Naive B cell (primary cell): ENCODE data around the gene DLL4. TPM values are rescaled to one million over a fixed set of nuclear protein-coding genes. Genes with fewer than 3 reads are reported as not detected.

Experiments used
- ATAC-seq, 2 donors: fragments of 150-1000 bp; cut with Tn5 transposase; 2 replicates each; pipeline ENCODE4 v1.10.0; 2021; ENCODE audit warnings: low read depth in 2 of 2, mild to moderate bottlenecking in 2 of 2, moderate library complexity in 2 of 2
- DNase-seq: peaks from one replicate; pipeline ENCODE4 v3.0.0; 2022
- H3K27ac Mint-ChIP-seq, 6 donors: one replicate each; pipeline ENCODE4 v1.8.0; 2020 to 2022; ENCODE audit warnings: mild to moderate bottlenecking in 6 of 6, mixed read lengths in 6 of 6, moderate library complexity in 5 of 6, inconsistent platforms in 2 of 6
- H3K27me3 Mint-ChIP-seq, 3 donors: one replicate each; pipeline ENCODE4 v1.8.0; 2021 to 2022; ENCODE audit warnings: mixed read lengths in 3 of 3, mild to moderate bottlenecking in 1 of 3
- H3K36me3 Mint-ChIP-seq, 2 donors: one replicate each; pipeline ENCODE4 v1.8.0; 2020 to 2022; ENCODE audit warnings: mixed read lengths in 2 of 2, inconsistent platforms in 1 of 2, mild to moderate bottlenecking in 1 of 2
- H3K4me1 Mint-ChIP-seq, 3 donors: one replicate each; pipeline ENCODE4 v1.8.0; 2020 to 2022; ENCODE audit warnings: mixed read lengths in 3 of 3, inconsistent platforms in 1 of 3, mild to moderate bottlenecking in 1 of 3, moderate library complexity in 1 of 3
- H3K4me3 Mint-ChIP-seq, 8 donors: one replicate each; pipeline ENCODE4 v1.8.0; 2020 to 2022; ENCODE audit warnings: mild to moderate bottlenecking in 8 of 8, mixed read lengths in 8 of 8, moderate library complexity in 8 of 8, inconsistent platforms in 2 of 8
- H3K9me3 Mint-ChIP-seq, 7 donors: one replicate each; pipeline ENCODE4 v1.8.0; 2020 to 2022; ENCODE audit warnings: mixed read lengths in 7 of 7, mild to moderate bottlenecking in 5 of 7, inconsistent platforms in 2 of 7, moderate library complexity in 1 of 7
- polyA plus RNA-seq, 6 donors: library from polyadenylated mRNA; unstranded; fragments of 300-500 nt; fragmentation: Illumina TruSeq; gene quantifications; one replicate each; pipeline ENCODE4 v1.2.3, GENCODE V29; 2021; ENCODE audit warnings: low read depth in 6 of 6

The DLL4 gene
- polyA plus RNA-seq, 6 donors from 2014 or later, result not detected

DNA sequence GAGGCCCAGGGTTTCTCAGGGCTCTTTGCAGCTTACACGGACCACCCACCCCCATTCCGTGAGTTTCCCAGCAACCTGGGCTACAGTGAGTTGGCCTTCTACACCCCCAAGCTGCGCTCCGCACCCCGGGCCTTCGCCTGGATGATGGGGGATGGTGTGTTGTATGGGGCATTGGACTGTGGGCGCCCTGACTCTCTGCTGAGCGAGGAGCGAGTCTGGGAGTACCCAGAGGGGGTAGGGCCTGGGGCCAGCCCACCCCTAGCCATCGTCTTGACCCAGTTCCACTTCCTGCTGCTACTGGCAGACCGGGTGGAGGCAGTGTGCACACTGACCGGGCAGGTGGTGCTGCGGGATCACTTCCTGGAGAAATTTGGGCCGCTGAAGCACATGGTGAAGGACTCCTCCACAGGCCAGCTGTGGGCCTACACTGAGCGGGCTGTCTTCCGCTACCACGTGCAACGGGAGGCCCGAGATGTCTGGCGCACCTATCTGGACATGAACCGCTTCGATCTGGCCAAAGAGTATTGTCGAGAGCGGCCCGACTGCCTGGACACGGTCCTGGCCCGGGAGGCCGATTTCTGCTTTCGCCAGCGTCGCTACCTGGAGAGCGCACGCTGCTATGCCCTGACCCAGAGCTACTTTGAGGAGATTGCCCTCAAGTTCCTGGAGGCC, 29.5 kb upstream of the DLL4 start:
- peak overlapping the region in 1 of 6 donors; percentile 54 for H3K27ac Mint-ChIP-seq
- no peak for ATAC-seq
- peaks cover 41 to 48% (median 41%) of the 10 kb centered on the region in 3 donors for H3K4me1 Mint-ChIP-seq
- H3K36me3 Mint-ChIP-seq, result peaks cover 0 to 3% of the 10 kb centered on the region in 2 donors
- H3K9me3 Mint-ChIP-seq, result no peaks in the 10 kb centered on the region
- DNase-seq, result no peak
- no peak overlapping the region for H3K4me3 Mint-ChIP-seq
- H3K27me3 Mint-ChIP-seq, result no peaks in the 10 kb centered on the region

DNA sequence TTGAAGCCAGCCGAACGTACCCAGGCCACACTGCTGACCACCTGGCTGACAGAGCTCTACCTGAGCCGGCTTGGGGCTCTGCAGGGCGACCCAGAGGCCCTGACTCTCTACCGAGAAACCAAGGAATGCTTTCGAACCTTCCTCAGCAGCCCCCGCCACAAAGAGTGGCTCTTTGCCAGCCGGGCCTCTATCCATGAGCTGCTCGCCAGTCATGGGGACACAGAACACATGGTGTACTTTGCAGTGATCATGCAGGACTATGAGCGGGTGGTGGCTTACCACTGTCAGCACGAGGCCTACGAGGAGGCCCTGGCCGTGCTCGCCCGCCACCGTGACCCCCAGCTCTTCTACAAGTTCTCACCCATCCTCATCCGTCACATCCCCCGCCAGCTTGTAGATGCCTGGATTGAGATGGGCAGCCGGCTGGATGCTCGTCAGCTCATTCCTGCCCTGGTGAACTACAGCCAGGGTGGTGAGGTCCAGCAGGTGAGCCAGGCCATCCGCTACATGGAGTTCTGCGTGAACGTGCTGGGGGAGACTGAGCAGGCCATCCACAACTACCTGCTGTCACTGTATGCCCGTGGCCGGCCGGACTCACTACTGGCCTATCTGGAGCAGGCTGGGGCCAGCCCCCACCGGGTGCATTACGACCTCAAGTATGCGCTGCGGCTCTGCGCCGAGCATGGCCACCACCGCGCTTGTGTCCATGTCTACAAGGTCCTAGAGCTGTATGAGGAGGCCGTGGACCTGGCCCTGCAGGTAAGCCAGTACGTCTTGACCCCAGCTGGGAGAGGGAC, 28.7 kb upstream of the DLL4 start:
- H3K27ac Mint-ChIP-seq, result peak overlapping the region in 3 of 6 donors; percentile 75 to 92 (median 91)
- H3K9me3 Mint-ChIP-seq, result no peaks in the 10 kb centered on the region
- DNase-seq, result no peak
- peaks cover 0 to 3% of the 10 kb centered on the region in 2 donors for H3K36me3 Mint-ChIP-seq
- no peaks in the 10 kb centered on the region for H3K27me3 Mint-ChIP-seq
- peaks cover 38 to 49% (median 39%) of the 10 kb centered on the region in 3 donors for H3K4me1 Mint-ChIP-seq
- ATAC-seq, result no peak
- H3K4me3 Mint-ChIP-seq, result peak overlapping the region in 1 of 8 donors; percentile 54

DNA sequence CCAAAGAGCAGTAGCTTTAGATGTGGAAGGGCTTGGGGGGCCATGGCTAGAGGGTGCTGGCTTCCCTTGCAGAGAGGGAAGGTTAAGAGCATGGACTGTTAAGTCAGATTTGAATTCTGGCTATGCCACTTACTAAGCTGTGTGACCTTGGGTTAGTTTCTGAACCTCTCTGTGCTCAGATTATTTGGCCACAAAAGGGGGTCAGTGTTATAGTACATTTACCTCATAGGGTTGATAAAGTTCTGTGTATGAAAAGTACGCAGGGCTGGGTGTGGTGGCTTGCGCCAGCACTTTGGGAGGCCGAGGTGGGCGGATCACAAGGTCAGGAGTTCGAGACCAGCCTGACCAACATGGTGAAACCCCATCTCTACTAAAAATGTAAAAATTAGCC, 28.1 kb upstream of the DLL4 start:
- no peak for ATAC-seq
- Mint-ChIP-seq H3K27me3 (no peaks in the 10 kb centered on the region), H3K27ac (peak overlapping the region in 4 of 6 donors; percentile 75 to 92 (median 86)), H3K36me3 (peaks cover 0 to 3% of the 10 kb centered on the region in 2 donors), H3K4me3 (no peak overlapping the region), H3K4me1 (peaks cover 40 to 49% (median 44%) of the 10 kb centered on the region in 3 donors), H3K9me3 (no peaks in the 10 kb centered on the region)
- DNase-seq, result no peak

DNA sequence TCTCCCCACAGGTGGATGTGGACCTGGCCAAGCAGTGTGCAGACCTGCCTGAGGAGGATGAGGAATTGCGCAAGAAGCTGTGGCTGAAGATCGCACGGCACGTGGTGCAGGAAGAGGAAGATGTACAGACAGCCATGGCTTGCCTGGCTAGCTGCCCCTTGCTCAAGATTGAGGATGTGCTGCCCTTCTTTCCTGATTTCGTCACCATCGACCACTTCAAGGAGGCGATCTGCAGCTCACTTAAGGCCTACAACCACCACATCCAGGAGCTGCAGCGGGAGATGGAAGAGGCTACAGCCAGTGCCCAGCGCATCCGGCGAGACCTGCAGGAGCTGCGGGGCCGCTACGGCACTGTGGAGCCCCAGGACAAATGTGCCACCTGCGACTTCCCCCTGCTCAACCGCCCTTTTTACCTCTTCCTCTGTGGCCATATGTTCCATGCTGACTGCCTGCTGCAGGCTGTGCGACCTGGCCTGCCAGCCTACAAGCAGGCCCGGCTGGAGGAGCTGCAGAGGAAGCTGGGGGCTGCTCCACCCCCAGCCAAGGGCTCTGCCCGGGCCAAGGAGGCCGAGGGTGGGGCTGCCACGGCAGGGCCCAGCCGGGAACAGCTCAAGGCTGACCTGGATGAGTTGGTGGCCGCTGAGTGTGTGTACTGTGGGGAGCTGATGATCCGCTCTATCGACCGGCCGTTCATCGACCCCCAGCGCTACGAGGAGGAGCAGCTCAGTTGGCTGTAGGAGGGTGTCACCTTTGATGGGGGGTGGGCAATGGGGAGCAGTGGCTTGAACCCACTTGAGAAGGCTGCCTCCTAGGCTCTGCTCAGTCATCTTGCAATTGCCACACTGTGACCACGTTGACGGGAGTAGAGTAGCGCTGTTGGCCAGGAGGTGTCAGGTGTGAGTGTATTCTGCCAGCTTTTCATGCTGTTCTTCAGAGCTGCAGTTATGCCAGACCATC, 26.3 kb upstream of the DLL4 start:
- no peak for ATAC-seq
- Mint-ChIP-seq H3K4me3 (peak overlapping the region in 7 of 8 donors; percentile 21 to 86 (median 59)), H3K36me3 (peaks cover 0 to 3% of the 10 kb centered on the region in 2 donors), H3K27me3 (no peaks in the 10 kb centered on the region), H3K9me3 (no peaks in the 10 kb centered on the region), H3K27ac (peak overlapping the region in 4 of 6 donors; percentile 51 to 96 (median 85)), H3K4me1 (peaks cover 41 to 58% (median 54%) of the 10 kb centered on the region in 3 donors)
- peak; percentile 43 for DNase-seq

DNA sequence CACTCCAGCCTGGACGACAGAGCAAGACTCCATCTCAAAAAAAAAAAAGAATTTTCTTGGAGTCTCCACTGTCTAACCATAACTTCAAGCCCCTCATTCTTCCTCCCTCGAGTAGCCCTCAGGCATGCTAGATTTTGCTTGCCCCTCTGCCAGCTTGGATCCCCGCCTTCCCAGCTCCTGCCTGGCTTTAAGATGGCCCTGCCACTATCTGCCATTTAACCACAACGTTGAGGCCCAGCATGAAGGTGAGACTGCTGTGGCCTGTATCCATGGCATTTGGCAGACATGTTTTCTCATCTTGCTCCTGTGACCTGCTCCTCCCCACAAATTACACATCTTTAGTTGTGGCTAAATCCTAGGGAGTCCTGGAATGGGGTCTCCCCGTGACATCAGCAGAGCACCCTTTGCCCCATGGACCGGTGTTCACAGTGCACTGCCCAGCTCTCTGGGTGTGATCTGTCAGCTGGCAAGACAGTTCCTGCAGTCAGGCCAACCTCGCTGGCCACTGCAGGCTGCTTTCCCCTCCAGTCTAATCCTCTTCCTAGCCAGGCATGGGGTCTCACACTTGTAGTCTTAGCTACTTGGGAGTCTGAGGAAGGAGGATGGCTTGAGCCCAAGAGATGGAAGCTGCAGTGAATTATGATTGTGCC, 24.5 kb upstream of the DLL4 start:
- DNase-seq, result no peak
- H3K27ac Mint-ChIP-seq, result peak overlapping the region in 5 of 6 donors; percentile 41 to 96 (median 96)
- H3K9me3 Mint-ChIP-seq, result no peaks in the 10 kb centered on the region
- no peak for ATAC-seq
- peaks cover 41 to 63% (median 57%) of the 10 kb centered on the region in 3 donors for H3K4me1 Mint-ChIP-seq
- H3K4me3 Mint-ChIP-seq, result peak overlapping the region in 3 of 8 donors; percentile 30 to 86 (median 34)
- peaks cover 0 to 3% of the 10 kb centered on the region in 2 donors for H3K36me3 Mint-ChIP-seq
- no peaks in the 10 kb centered on the region for H3K27me3 Mint-ChIP-seq

DNA sequence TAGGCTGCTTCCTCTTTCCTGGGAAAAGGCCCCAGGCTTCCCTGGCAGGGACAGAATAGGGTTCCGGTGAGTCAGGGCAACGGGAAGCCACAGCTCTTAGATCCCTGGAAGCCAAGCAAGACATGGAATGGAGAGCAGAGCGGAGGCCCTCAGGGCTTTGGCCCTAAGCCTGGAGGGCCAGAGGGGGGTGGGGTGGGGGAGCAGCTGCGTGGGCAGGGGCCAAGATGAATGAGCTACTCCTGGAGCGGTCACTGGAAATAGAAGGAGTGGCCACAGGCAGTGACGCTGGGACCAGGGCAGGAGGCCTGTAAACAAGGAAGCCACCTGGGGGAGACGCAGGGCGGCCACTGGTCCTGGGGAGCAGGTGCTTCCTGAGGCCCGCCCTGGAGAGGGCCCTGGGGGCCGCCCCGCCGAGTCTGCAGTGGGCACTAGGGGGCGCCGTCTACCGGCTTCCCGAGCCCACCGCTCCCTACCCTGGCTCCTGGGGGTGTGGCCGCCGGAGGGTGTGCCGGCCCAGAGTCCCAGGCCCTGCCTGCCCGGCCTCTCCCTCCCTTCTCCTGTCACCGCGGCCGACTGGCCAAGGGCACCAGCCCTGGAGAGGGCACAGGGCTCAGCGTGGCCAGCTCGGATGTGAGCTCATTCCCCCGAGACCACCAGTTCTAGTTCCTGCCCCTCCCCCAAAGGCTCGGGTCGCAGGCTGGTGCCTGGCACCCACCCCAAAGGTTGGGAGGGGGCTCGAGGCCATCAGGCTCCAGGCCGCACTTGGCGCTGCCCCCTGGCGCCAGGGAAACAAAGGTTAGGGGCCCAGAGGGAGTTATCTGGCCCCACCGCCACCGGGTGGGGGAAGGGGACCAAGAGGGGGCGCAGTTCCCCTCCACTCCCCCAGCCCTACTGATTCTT, 22.8 kb upstream of the DLL4 start:
- H3K9me3 Mint-ChIP-seq, result no peaks in the 10 kb centered on the region
- ATAC-seq, result peak; percentile 77 to 82
- peak overlapping the region; percentile 94 to 98 (median 96) for H3K27ac Mint-ChIP-seq
- DNase-seq, result peak; percentile 94
- peak overlapping the region; percentile 85 to 95 (median 90) for H3K4me3 Mint-ChIP-seq
- no peaks in the 10 kb centered on the region for H3K27me3 Mint-ChIP-seq
- H3K4me1 Mint-ChIP-seq, result peaks cover 38 to 62% (median 52%) of the 10 kb centered on the region in 3 donors
- peaks cover 0 to 3% of the 10 kb centered on the region in 2 donors for H3K36me3 Mint-ChIP-seq

DNA sequence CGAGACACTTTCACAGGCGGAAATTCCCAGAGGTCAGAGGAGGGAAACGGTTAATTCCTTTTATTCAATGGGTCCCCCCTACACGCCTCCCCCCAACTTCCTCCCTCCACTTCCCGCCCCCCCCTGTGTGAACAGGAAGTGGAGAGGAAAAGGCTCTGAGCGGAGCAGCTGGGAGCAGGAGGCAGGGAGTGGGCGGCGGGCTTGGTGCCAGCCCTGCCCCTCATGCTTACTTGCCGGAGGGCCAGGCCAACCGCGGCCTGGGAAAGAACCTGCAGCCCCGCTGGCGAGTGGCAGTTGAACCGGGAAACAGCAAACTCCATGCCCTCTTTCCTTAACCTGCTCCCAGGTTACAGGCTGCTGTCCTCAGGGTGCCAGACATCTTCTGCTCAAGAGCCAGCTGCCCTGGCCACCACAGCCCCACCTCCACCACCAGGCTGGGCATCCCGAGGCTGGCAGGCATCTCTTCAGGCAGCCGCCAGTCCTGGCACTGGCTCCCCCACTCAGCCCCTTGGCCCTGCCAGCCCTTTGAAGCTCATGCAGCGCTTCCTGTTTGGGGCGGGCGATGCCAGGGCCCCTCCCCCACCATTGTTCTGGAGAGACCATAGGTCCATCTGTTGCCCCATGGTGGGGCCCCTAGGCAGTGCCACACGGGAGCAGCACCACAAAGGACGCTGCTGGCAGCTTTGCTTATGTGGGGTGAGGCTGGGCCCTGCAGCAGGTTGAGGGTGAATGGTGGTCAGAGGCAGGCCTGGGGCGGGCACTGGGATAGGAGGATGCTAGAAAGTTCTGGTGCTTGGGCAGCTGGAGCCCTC, 21.9 kb upstream of the DLL4 start:
- ATAC-seq, result peak; percentile 26 to 31
- peak; percentile 61 for DNase-seq
- peak overlapping the region; percentile 85 to 95 (median 90) for H3K4me3 Mint-ChIP-seq
- H3K27me3 Mint-ChIP-seq, result no peaks in the 10 kb centered on the region
- no peaks in the 10 kb centered on the region for H3K9me3 Mint-ChIP-seq
- peaks cover 37 to 61% (median 52%) of the 10 kb centered on the region in 3 donors for H3K4me1 Mint-ChIP-seq
- H3K36me3 Mint-ChIP-seq, result peaks cover 0 to 3% of the 10 kb centered on the region in 2 donors
- H3K27ac Mint-ChIP-seq, result peak overlapping the region; percentile 87 to 98 (median 96)

DNA sequence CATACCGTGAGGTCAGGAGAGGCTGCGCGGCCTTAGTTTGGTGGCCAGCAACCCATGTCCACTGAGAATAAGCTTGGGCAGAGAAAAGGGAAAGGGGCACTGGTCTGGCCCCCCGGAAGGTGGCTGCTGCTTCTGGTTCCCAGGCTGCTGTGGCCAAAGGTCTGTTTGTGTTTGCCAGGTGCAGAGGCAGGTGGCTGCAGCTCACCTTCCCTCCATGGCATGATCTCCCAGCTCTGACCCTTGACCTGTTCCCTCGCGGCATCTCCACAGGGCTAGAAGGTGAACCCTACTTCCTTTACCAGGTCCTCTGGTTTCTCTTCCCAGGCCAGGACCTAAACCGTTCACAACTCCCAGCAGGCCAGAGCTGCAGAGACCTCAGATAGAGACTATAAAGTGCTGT, 21.0 kb upstream of the DLL4 start:
- H3K27ac Mint-ChIP-seq, result peak overlapping the region in 4 of 6 donors; percentile 30 to 96 (median 94)
- H3K4me1 Mint-ChIP-seq, result peaks cover 29 to 52% (median 44%) of the 10 kb centered on the region in 3 donors
- no peaks in the 10 kb centered on the region for H3K27me3 Mint-ChIP-seq
- peaks cover 0 to 3% of the 10 kb centered on the region in 2 donors for H3K36me3 Mint-ChIP-seq
- ATAC-seq, result no peak
- H3K4me3 Mint-ChIP-seq, result peak overlapping the region; percentile 62 to 95 (median 88)
- no peaks in the 10 kb centered on the region for H3K9me3 Mint-ChIP-seq
- DNase-seq, result no peak

DNA sequence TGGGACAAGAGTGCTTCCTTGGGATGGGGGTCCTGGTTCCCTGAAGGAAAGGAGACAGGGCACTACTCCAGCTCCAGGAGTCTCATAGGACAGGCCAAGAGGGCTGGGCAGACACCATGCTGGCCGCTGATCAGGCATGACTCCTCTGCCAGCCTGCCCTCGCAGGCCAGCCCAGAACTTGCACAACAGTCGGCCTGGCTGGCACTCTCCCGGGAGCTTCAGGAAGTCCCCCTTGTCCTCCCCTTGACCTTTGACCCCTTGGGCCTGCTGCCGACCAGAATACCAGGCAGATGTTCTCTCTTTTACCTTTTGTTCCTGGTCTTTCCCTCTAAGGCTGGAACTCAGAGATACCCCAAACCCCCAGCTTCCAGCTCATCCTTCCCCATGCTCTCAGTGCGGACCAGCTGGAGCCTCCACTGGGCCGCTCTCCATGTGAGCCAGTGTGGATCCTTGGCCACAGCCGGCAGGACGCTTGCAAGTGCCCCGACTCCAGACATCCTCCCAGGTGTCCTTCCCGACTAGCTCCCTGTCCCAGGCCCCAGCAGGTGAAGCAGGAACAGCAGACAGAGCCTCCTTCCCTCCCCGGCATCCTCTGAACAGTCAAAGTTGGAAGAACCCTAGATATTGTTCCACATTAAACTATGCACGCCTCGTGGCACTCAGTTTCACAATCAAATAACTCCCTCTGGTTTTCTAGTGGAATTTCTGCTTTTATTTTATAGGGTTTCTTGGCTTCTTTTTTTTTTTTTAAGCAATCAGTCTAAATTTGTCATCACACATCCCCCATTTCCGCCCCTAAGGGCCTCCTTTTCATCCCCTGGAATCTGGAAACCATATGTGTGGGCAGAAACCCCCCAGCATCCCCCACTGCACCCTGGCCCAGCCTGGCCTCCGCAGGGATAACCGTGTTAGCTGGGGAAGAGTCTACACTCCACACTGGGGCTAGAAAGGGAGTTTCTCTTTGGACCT, 19.2 kb upstream of the DLL4 start:
- no peak for ATAC-seq
- Mint-ChIP-seq H3K9me3 (no peaks in the 10 kb centered on the region), H3K27me3 (no peaks in the 10 kb centered on the region), H3K4me3 (peak overlapping the region in 3 of 8 donors; percentile 5 to 87 (median 59)), H3K4me1 (peaks cover 13 to 34% (median 30%) of the 10 kb centered on the region in 3 donors), H3K36me3 (no peaks in the 10 kb centered on the region), H3K27ac (peak overlapping the region in 3 of 6 donors; percentile 44 to 96 (median 62))
- DNase-seq, result no peak

DNA sequence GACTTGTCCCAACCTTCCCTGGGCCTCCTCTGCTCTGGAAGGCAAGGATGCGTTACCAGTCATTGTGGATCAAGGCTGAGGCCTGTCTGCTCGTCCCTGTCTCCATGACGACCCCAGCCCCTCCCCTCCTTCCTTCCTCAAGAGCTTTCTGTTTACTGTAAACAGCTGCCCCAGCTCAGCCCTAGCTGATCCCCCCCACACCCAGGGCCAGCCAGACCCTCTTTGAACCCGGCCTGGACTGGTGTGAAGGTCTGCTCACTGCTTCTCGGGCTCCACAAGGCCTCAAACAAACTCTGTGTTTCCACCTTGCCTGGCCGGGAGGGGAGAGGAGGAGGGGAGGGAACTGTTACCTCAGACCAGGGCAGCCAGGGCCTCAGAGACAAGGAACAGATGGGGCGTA, 18.0 kb upstream of the DLL4 start:
- no peaks in the 10 kb centered on the region for H3K27me3 Mint-ChIP-seq
- no peaks in the 10 kb centered on the region for H3K9me3 Mint-ChIP-seq
- no peaks in the 10 kb centered on the region for H3K36me3 Mint-ChIP-seq
- DNase-seq (no peak), ATAC-seq (no peak)
- peaks cover 6 to 24% (median 18%) of the 10 kb centered on the region in 3 donors for H3K4me1 Mint-ChIP-seq
- H3K27ac Mint-ChIP-seq, result no peak overlapping the region
- peak overlapping the region in 1 of 8 donors; percentile 53 for H3K4me3 Mint-ChIP-seq
